Keratinocyte (primary cell): ENCODE data around the gene NCAM2.

ENCODE experiments used
- EZH2 ChIP-seq: IDR thresholded peaks from one replicate; pipeline ENCODE4 v1.6.1; 2012; ENCODE audit warnings: inconsistent platforms, mild to moderate bottlenecking, low read length, moderate library complexity
- TF ChIP-seq, protein P1 (sequence below), 3 experiments: IDR thresholded peaks in 1 of 3; conservative IDR thresholded peaks in 1 of 3; optimal IDR thresholded peaks in 1 of 3; 2 replicates in 2 of 3; 3 replicates in 1 of 3; pipeline versions ENCODE3 to v1.5.1; 2011; ENCODE audit warnings: low read length in 3 of 3, mild to moderate bottlenecking in 3 of 3, moderate library complexity in 2 of 3, control low read depth in 1 of 3, inconsistent platforms in 1 of 3; ENCODE audit not compliant: insufficient read depth in 2 of 3; ENCODE audit errors: extremely low read depth in 1 of 3

DNA sequence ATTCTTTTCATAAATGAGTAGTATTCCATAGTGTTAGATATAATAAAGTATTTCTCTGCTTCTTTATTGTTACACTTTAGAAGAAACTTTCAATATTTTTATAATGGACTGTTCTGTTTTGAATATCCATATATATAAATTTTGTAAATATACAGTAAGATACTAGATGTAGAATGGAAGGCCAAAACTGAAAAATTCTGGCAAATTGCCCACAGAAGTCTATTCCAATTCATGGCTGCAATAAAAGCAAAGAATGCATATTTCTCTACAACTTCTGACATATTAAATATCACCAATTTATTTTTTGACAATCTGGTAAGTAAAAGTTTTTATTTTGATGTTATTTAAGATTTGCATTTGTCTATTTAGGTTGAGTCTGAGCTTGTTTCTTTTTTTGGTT, 532.5 kb downstream of the NCAM2 start:
- no peak for TF ChIP-seq EZH2
- TF ChIP-seq, protein P1, sequence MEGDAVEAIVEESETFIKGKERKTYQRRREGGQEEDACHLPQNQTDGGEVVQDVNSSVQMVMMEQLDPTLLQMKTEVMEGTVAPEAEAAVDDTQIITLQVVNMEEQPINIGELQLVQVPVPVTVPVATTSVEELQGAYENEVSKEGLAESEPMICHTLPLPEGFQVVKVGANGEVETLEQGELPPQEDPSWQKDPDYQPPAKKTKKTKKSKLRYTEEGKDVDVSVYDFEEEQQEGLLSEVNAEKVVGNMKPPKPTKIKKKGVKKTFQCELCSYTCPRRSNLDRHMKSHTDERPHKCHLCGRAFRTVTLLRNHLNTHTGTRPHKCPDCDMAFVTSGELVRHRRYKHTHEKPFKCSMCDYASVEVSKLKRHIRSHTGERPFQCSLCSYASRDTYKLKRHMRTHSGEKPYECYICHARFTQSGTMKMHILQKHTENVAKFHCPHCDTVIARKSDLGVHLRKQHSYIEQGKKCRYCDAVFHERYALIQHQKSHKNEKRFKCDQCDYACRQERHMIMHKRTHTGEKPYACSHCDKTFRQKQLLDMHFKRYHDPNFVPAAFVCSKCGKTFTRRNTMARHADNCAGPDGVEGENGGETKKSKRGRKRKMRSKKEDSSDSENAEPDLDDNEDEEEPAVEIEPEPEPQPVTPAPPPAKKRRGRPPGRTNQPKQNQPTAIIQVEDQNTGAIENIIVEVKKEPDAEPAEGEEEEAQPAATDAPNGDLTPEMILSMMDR (optimal IDR thresholded peaks at IDR 0.05 in 1 of 3, IDR thresholded peaks at IDR 0.05 in 1 of 3, conservative IDR thresholded peaks at IDR 0.05 in 1 of 3; ENCODE audit: extremely low read depth in 1 of 3, insufficient read depth in 2 of 3, low read length in 3 of 3), result no peak
